Measurements from ENCODE around the gene NHS.

The NHS gene

DNA sequence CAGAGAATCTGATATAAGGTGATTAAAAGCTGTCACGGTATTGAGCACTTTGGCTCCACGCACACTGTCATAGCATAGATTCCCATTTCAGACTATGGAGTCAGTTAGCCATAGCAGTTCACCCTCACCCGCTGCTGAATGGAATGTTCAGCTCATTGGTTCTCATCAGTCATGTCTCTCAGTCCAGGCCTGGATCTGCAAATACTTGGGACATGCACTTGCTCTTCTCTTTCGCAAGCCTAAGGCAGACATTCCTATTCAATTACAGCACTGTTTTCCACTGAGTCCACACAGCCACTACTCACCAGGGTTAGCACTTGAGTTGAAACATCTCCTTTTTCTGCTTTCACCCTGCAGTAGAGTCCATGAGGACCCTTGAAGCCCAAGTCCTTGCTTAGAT lies 331.7 kb downstream of the NHS start:
- peaks cover 13% of the 10 kb centered on the region for H3K4me1 ChIP-seq (ENCODE audit: control insufficient read depth, insufficient read depth, low read length, unreplicated experiment)
- H3K4me3 ChIP-seq (ENCODE audit: low read depth, low read length), result no peak overlapping the region
- no peaks in the 10 kb centered on the region for H3K79me2 ChIP-seq (ENCODE audit: control insufficient read depth, insufficient read depth, low read length, unreplicated experiment)
- no peaks in the 10 kb centered on the region for H3K27me3 ChIP-seq (ENCODE audit: insufficient read depth, low read length)
- H2AFZ ChIP-seq (ENCODE audit: low read length, unreplicated experiment), result no peak overlapping the region
- H3K27ac ChIP-seq (ENCODE audit: low read depth, low read length), result no peak overlapping the region
- H3K36me3 ChIP-seq (ENCODE audit: insufficient read depth, low read length), result no peaks in the 10 kb centered on the region

DNA sequence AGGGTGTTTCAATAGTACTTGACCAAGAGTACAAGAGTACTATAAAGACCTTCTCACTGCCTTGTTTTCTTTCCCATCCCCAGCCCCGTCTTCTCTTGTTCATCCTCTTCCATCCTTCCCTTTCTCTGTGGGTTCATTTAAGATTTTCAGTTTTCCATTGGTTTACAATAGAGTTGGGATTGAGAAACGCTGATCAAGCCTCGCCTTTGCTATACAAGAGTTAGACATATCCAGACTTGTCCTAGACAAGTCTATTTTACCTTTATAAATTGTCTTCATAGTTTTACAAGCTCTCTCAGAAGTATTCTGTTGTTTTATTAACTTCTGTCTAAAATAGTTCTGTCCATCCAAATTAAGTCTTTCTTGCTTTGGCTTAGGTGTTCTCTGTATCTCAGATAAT lies 332.7 kb downstream of the NHS start:
- H3K4me1 ChIP-seq (ENCODE audit: control insufficient read depth, insufficient read depth, low read length, unreplicated experiment), result peaks cover 13% of the 10 kb centered on the region
- H3K36me3 ChIP-seq (ENCODE audit: insufficient read depth, low read length), result no peaks in the 10 kb centered on the region
- H3K4me3 ChIP-seq (ENCODE audit: low read depth, low read length), result no peak overlapping the region
- no peak overlapping the region for H2AFZ ChIP-seq (ENCODE audit: low read length, unreplicated experiment)
- H3K79me2 ChIP-seq (ENCODE audit: control insufficient read depth, insufficient read depth, low read length, unreplicated experiment), result no peaks in the 10 kb centered on the region
- no peak overlapping the region for H3K27ac ChIP-seq (ENCODE audit: low read depth, low read length)
- H3K27me3 ChIP-seq (ENCODE audit: insufficient read depth, low read length), result no peaks in the 10 kb centered on the region

DNA sequence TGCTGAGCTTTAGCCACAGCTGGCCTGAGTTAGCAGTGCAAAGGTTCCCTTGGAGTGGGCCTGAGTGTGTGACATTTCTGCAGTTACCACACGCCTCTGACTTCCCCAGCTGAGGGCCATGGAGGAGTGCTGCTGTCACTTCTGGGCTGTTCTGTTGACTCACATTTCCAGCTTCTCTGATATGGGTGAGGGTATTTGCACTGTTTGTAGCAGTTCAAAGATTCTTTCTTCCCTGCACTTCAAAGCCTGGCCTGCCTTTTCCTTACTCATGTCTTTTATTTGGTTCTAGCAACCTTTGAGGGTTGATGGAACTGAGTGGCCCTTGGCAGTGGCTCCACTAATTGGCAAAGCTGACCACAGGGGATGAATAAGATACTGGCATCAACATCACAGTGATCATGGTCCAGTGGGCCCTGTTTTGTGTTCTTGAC lies 335.9 kb downstream of the NHS start:
- Histone ChIP-seq H3K27me3 (ENCODE audit: insufficient read depth, low read length) (no peaks in the 10 kb centered on the region), H3K79me2 (ENCODE audit: control insufficient read depth, insufficient read depth, low read length, unreplicated experiment) (no peaks in the 10 kb centered on the region)

GRCh38 chrX:17713288-17713687 lies 338.3 kb downstream of the NHS start:
- Histone ChIP-seq H3K27ac (ENCODE audit: low read depth, low read length) (no peak overlapping the region), H2AFZ (ENCODE audit: low read length, unreplicated experiment) (no peak overlapping the region), H3K4me3 (ENCODE audit: low read depth, low read length) (no peak overlapping the region), H3K79me2 (ENCODE audit: control insufficient read depth, insufficient read depth, low read length, unreplicated experiment) (no peaks in the 10 kb centered on the region), H3K4me1 (ENCODE audit: control insufficient read depth, insufficient read depth, low read length, unreplicated experiment) (no peaks in the 10 kb centered on the region), H3K36me3 (ENCODE audit: insufficient read depth, low read length) (no peaks in the 10 kb centered on the region), H3K27me3 (ENCODE audit: insufficient read depth, low read length) (no peaks in the 10 kb centered on the region)

More for the DNA sequence above, 335.9 kb downstream of the NHS start:
- H3K27ac ChIP-seq (ENCODE audit: low read depth, low read length), result no peak overlapping the region
- H3K4me3 ChIP-seq (ENCODE audit: low read depth, low read length), result no peak overlapping the region
- no peaks in the 10 kb centered on the region for H3K36me3 ChIP-seq (ENCODE audit: insufficient read depth, low read length)
- no peak overlapping the region for H2AFZ ChIP-seq (ENCODE audit: low read length, unreplicated experiment)
- peaks cover 13% of the 10 kb centered on the region for H3K4me1 ChIP-seq (ENCODE audit: control insufficient read depth, insufficient read depth, low read length, unreplicated experiment)

DNA sequence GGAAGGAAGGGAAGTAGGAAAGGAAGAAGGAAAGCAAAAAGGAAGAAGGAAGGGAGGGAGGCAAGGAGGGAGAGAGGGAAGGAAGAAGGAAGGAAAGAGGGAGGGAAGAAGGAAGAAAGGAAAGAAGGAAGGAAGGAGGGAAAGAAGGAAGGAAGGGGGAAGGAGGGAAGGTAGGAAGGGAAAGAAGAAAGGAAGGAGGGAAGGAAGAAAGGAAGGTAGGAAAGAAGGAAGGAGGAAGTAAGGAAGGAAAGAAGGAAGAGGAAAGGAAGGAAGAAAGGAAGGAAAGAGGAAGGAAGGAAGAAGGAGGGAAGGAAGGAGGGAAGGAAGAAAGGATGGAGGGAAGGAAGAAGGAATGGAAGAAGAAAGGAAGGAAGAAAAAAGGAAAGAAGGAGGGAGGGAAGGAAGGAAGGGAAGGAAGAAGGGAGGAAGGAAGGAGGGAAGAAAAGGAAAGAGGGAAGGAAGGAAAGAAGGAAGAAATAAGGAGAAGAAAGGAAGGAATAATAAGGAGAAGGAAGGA lies 343.7 kb downstream of the NHS start:
- Histone ChIP-seq H3K79me2 (ENCODE audit: control insufficient read depth, insufficient read depth, low read length, unreplicated experiment) (no peaks in the 10 kb centered on the region), H2AFZ (ENCODE audit: low read length, unreplicated experiment) (no peak overlapping the region), H3K27me3 (ENCODE audit: insufficient read depth, low read length) (no peaks in the 10 kb centered on the region), H3K4me1 (ENCODE audit: control insufficient read depth, insufficient read depth, low read length, unreplicated experiment) (no peaks in the 10 kb centered on the region), H3K4me3 (ENCODE audit: low read depth, low read length) (no peak overlapping the region), H3K27ac (ENCODE audit: low read depth, low read length) (no peak overlapping the region), H3K36me3 (ENCODE audit: insufficient read depth, low read length) (no peaks in the 10 kb centered on the region)

- no peaks in the 10 kb centered on the region for H3K27me3 ChIP-seq (ENCODE audit: insufficient read depth, low read length)
- no peak overlapping the region for H2AFZ ChIP-seq (ENCODE audit: low read length, unreplicated experiment)
- H3K4me3 ChIP-seq (ENCODE audit: low read depth, low read length), result no peak overlapping the region
These were observed 344.7 kb downstream of the NHS start for GRCh38 chrX:17719711-17720110.

GRCh38 chrX:17721715-17722114 lies 346.7 kb downstream of the NHS start:
- Histone ChIP-seq H3K36me3 (ENCODE audit: insufficient read depth, low read length) (no peaks in the 10 kb centered on the region), H3K27me3 (ENCODE audit: insufficient read depth, low read length) (no peaks in the 10 kb centered on the region), H3K4me1 (ENCODE audit: control insufficient read depth, insufficient read depth, low read length, unreplicated experiment) (no peaks in the 10 kb centered on the region), H3K79me2 (ENCODE audit: control insufficient read depth, insufficient read depth, low read length, unreplicated experiment) (no peaks in the 10 kb centered on the region), H2AFZ (ENCODE audit: low read length, unreplicated experiment) (no peak overlapping the region), H3K27ac (ENCODE audit: low read depth, low read length) (no peak overlapping the region), H3K4me3 (ENCODE audit: low read depth, low read length) (no peak overlapping the region)

More at GRCh38 chrX:17719711-17720110, 344.7 kb downstream of the NHS start:
- Histone ChIP-seq H3K79me2 (ENCODE audit: control insufficient read depth, insufficient read depth, low read length, unreplicated experiment) (no peaks in the 10 kb centered on the region), H3K4me1 (ENCODE audit: control insufficient read depth, insufficient read depth, low read length, unreplicated experiment) (no peaks in the 10 kb centered on the region), H3K27ac (ENCODE audit: low read depth, low read length) (no peak overlapping the region), H3K36me3 (ENCODE audit: insufficient read depth, low read length) (no peaks in the 10 kb centered on the region)

DNA sequence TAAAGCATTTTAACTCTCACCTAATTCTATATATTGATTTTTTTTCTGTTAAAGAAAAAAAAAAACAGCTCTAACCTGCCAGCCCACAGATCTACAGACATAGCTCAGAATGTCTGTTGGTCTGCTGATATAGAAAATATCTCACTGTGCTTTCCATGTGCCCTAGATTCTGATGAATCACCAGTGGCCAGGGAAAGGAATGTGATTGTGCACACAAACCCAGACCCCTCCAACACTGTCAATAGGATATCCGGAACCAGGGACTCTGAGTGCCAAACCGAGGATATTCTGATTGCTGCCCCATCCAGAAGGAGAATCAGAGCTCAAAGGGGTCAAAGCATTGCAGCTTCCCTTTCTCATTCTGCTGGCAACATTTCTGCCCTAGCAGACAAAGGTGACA lies 350.2 kb downstream of the NHS start:
- H3K4me1 ChIP-seq (ENCODE audit: control insufficient read depth, insufficient read depth, low read length, unreplicated experiment), result no peaks in the 10 kb centered on the region
- no peaks in the 10 kb centered on the region for H3K79me2 ChIP-seq (ENCODE audit: control insufficient read depth, insufficient read depth, low read length, unreplicated experiment)
- H3K36me3 ChIP-seq (ENCODE audit: insufficient read depth, low read length), result no peaks in the 10 kb centered on the region
- no peak overlapping the region for H3K27ac ChIP-seq (ENCODE audit: low read depth, low read length)
- no peaks in the 10 kb centered on the region for H3K27me3 ChIP-seq (ENCODE audit: insufficient read depth, low read length)
- no peak overlapping the region for H2AFZ ChIP-seq (ENCODE audit: low read length, unreplicated experiment)
- H3K4me3 ChIP-seq (ENCODE audit: low read depth, low read length), result no peak overlapping the region

DNA sequence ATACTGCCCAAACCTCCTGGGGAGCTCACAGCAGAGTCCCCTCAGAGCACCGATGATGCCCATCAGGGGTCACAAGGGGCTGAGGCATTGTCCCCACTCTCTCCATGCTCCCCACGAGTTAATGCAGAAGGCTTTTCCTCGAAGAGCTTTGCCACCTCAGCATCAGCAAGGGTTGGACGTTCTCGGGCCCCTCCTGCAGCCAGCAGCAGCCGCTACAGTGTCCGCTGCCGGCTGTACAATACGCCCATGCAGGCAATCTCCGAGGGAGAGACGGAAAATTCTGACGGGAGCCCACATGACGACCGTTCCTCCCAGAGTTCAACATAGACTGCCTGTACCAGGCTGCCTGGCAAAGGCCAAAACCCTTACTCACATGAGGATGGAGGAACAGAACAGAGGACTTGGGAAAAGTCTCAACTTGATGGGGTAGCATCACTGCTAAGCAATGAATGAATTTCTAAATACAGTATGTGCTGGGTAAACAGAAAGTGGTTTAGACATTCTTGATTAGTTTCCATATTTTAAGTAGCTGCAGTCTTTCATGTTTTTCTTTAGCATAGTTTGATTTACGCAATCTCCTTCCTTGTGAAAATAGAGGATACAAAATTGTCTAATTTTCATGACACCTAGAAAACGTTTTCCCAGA lies 357.3 kb downstream of the NHS start:
- H3K4me3 ChIP-seq (ENCODE audit: low read depth, low read length), result no peak overlapping the region

GRCh38 chrX:17735406-17735805 lies 360.4 kb downstream of the NHS start:
- Histone ChIP-seq H3K27ac (ENCODE audit: low read depth, low read length) (no peak overlapping the region), H3K36me3 (ENCODE audit: insufficient read depth, low read length) (no peaks in the 10 kb centered on the region), H3K27me3 (ENCODE audit: insufficient read depth, low read length) (no peaks in the 10 kb centered on the region), H2AFZ (ENCODE audit: low read length, unreplicated experiment) (peak overlapping the region; percentile 50), H3K4me1 (ENCODE audit: control insufficient read depth, insufficient read depth, low read length, unreplicated experiment) (peaks cover 15% of the 10 kb centered on the region), H3K79me2 (ENCODE audit: control insufficient read depth, insufficient read depth, low read length, unreplicated experiment) (peaks cover 28% of the 10 kb centered on the region), H3K4me3 (ENCODE audit: low read depth, low read length) (no peak overlapping the region)

More for the DNA sequence above, 357.3 kb downstream of the NHS start:
- Histone ChIP-seq H3K27ac (ENCODE audit: low read depth, low read length) (no peak overlapping the region), H2AFZ (ENCODE audit: low read length, unreplicated experiment) (no peak overlapping the region), H3K27me3 (ENCODE audit: insufficient read depth, low read length) (no peaks in the 10 kb centered on the region), H3K4me1 (ENCODE audit: control insufficient read depth, insufficient read depth, low read length, unreplicated experiment) (peaks cover 6% of the 10 kb centered on the region), H3K79me2 (ENCODE audit: control insufficient read depth, insufficient read depth, low read length, unreplicated experiment) (no peaks in the 10 kb centered on the region), H3K36me3 (ENCODE audit: insufficient read depth, low read length) (no peaks in the 10 kb centered on the region)

- Histone ChIP-seq H3K79me2 (ENCODE audit: control insufficient read depth, insufficient read depth, low read length, unreplicated experiment) (peaks cover 39% of the 10 kb centered on the region), H3K27me3 (ENCODE audit: insufficient read depth, low read length) (no peaks in the 10 kb centered on the region), H3K4me3 (ENCODE audit: low read depth, low read length) (peak overlapping the region; percentile 78), H3K36me3 (ENCODE audit: insufficient read depth, low read length) (no peaks in the 10 kb centered on the region), H3K27ac (ENCODE audit: low read depth, low read length) (peak overlapping the region; percentile 64), H3K4me1 (ENCODE audit: control insufficient read depth, insufficient read depth, low read length, unreplicated experiment) (peaks cover 15% of the 10 kb centered on the region), H2AFZ (ENCODE audit: low read length, unreplicated experiment) (peak overlapping the region; percentile 23)
These were observed 361.5 kb downstream of the NHS start for GRCh38 chrX:17736478-17736855.
